ENCODE results near the gene SGIP1. TPM values are rescaled to one million over a fixed set of nuclear protein-coding genes. Genes with fewer than 3 reads are reported as not detected.

Gene SGIP1
- total and polyA plus RNA-seq, 2 of the 8 experiments (the other 6 are each of a cell fraction or from before 2014, with no cell fraction given), result 1.4 to 2.1 TPM

DNA sequence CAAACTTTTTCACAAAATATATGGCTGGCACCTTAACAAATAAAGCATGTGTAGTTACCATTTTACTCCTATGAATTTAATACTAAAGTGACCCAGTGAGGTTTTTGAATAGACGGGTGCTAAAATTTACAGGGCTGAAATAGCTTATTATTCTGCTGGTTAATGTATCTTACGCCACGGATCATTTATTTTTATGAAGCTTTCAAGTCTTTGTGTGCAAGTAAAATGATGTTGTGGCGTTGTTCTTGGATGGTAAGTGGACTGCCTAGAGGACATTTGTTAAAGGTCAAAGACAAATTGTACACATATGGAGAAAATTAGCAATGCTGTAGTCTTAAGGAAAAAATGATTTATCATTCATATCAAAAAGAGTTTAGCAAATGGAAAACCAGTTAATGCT, 244.3 kb downstream of the SGIP1 start:
- H3K79me1 ChIP-seq (ENCODE audit: low read depth, low read length), result no peaks in the 10 kb centered on the region
- no peak overlapping the region for H2AK5ac ChIP-seq (ENCODE audit: low read depth, low read length)
- no peak overlapping the region for H3K9ac ChIP-seq (replicated peaks in 1 of 4; ENCODE audit: extremely low read depth in 1 of 4, low read depth in 3 of 4, low read length in 3 of 4)
- H2BK120ac ChIP-seq (replicated peaks; ENCODE audit: low read depth, low read length), result no peak overlapping the region
- H3K4me2 ChIP-seq (ENCODE audit: insufficient read depth in 1 of 2, low read depth in 2 of 2, low read length in 2 of 2), result no peak overlapping the region
- H2BK12ac ChIP-seq (ENCODE audit: low read depth, low read length), result no peak overlapping the region
- no peaks in the 10 kb centered on the region for H3K23me2 ChIP-seq (ENCODE audit: low read depth, low read length)
- no peaks in the 10 kb centered on the region for H3K27me3 ChIP-seq (replicated peaks in 1 of 4; ENCODE audit: control insufficient read depth in 3 of 4, extremely low read depth in 1 of 4, insufficient read depth in 3 of 4, low read length in 3 of 4)
- no peak overlapping the region for H3K14ac ChIP-seq (ENCODE audit: insufficient read length)
- FAIRE-seq (no peak), DNase-seq (ENCODE audit: low read depth in 1 of 2, low spot score in 2 of 2) (no peak)
- no peak overlapping the region for H3K23ac ChIP-seq (ENCODE audit: insufficient read length)
- CTCF ChIA-PET (ENCODE audit: partially characterized antibody), result no interaction called here
- no peaks in the 10 kb centered on the region for H4K20me1 ChIP-seq (replicated peaks in 1 of 2; ENCODE audit: control insufficient read depth in 1 of 2, insufficient read depth in 2 of 2, low read length in 2 of 2)
- H2BK20ac ChIP-seq (ENCODE audit: low read length), result no peak overlapping the region
- H2AFZ ChIP-seq (ENCODE audit: low read length), result no peak overlapping the region
- H4K5ac ChIP-seq (ENCODE audit: insufficient read length, low read depth, low read length), result no peak overlapping the region
- no peak overlapping the region for H4K91ac ChIP-seq (replicated peaks; ENCODE audit: insufficient read length, low read length)
- H2BK5ac ChIP-seq (ENCODE audit: low read depth, low read length), result no peak overlapping the region
- H3K18ac ChIP-seq (ENCODE audit: extremely low read depth, low read length), result no peak overlapping the region
- H3K4me3 ChIP-seq (ENCODE audit: extremely low read depth in 1 of 4, insufficient read depth in 2 of 4, low read depth in 3 of 4, low read length in 4 of 4), result no peak overlapping the region
- no peak overlapping the region for H3K4ac ChIP-seq (replicated peaks; ENCODE audit: insufficient read length, low read depth, low read length)
- no peaks in the 10 kb centered on the region for H3K79me2 ChIP-seq (ENCODE audit: control insufficient read depth in 1 of 2, insufficient read depth in 2 of 2, low read length in 2 of 2)
- no peak overlapping the region for H3K56ac ChIP-seq (replicated peaks; ENCODE audit: insufficient read length, low read depth, low read length)
- WGBS, 2 experiments (ENCODE audit: extremely low coverage in 1 of 2, insufficient coverage in 1 of 2, insufficient read length in 1 of 2, insufficient replicate concordance in 2 of 2, low coverage in 1 of 2, low lambda C conversion rate in 2 of 2, missing lambda C conversion rate in 1 of 2), result 91% methylated on average over 4 of the region's 4 CpGs; no CpG with 5 or more reads in 1 of the 2 experiments
- no peak overlapping the region for H2BK15ac ChIP-seq (ENCODE audit: low read length)
- TF ChIP-seq, protein P1, sequence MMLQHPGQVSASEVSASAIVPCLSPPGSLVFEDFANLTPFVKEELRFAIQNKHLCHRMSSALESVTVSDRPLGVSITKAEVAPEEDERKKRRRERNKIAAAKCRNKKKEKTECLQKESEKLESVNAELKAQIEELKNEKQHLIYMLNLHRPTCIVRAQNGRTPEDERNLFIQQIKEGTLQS (IDR thresholded peaks at IDR 0.05; ENCODE audit: insufficient read depth, low read depth, low read length), result no peak
- TF ChIP-seq PHF8 (conservative IDR thresholded peaks at IDR 0.05; ENCODE audit: low read depth, low read length), result no peak
- TF ChIP-seq BCL11A (IDR thresholded peaks at IDR 0.05; ENCODE audit: low read depth in 2 of 2, low read length in 2 of 2), result no peak
- TF ChIP-seq BRCA1 (IDR thresholded peaks at IDR 0.05; ENCODE audit: low read depth, low read length), result no peak
- TF ChIP-seq POU5F1 (IDR thresholded peaks at IDR 0.05; ENCODE audit: low read depth, low read length), result no peak
- no peak for TF ChIP-seq EGR1 (IDR thresholded peaks at IDR 0.05; ENCODE audit: borderline replicate concordance, low read depth, low read length)
- no peak for TF ChIP-seq EZH2 (IDR thresholded peaks at IDR 0.05; ENCODE audit: low read depth, low read length, severe bottlenecking)
- no peak for TF ChIP-seq SUZ12 (IDR thresholded peaks at IDR 0.05; ENCODE audit: low read length)
- H3K27ac ChIP-seq (ENCODE audit: low read depth, low read length), result no peak overlapping the region
- POLR2A ChIA-PET (ENCODE audit: partially characterized antibody), result no interaction called here
- H3K36me3 ChIP-seq (ENCODE audit: control insufficient read depth in 2 of 4, insufficient read depth in 4 of 4, low read length in 3 of 4), result no peaks in the 10 kb centered on the region
- H3K4me1 ChIP-seq (replicated peaks in 1 of 4; ENCODE audit: control insufficient read depth in 3 of 4, insufficient read depth in 4 of 4, low read length in 3 of 4), result no peaks in the 10 kb centered on the region
- peaks cover 4 to 9% of the 10 kb centered on the region in 2 experiments; a peak in 2 of 4 replicates for H3K9me3 ChIP-seq (ENCODE audit: insufficient read depth in 2 of 2, low read depth in 1 of 2, low read length in 1 of 2)
- no peak overlapping the region for H4K8ac ChIP-seq (ENCODE audit: extremely low read depth, insufficient read depth, low read length)
